Measurements from ENCODE around the gene RGP1. TPM values are rescaled to one million over a fixed set of nuclear protein-coding genes. Genes with fewer than 3 reads are reported as not detected.
A peak's percentile ranks its signal among the peaks of the same experiment; 100 is the strongest.

Gene RGP1
- polyA plus RNA-seq, 1 of the 3 experiments (the other 2 are of a cell fraction) = 16.1 TPM

DNA sequence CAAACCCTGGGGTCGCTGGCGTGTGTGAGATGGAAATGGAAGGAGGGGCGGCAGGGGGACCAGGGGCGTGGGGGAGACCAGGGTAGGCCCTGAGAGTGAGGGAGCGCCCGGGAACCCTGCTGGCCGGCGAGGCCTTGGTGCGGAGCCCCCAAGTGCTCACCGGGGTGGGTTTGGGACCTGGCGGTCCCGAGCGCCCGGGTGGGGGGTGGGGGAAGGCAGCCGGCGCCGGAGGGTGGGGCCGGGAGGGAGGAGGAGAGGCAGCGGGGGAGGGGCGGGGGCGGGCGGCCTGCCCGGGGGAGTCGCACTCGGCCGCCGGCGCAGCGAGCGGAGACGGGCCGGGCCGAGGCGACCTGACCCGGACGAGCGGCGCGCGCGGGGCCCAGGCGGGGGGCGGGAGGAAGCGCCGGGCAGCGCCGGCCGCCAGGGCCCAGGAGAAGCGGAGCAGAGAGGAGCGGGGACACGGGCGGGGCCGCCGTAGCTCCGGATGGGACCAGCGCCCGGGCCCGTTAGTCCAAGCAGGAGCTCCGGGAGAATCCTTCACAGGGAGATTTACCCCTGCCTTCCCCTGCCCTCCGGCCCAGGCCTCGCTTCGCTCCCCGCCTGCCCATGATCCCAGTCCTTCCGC is 42.3 kb downstream of the RGP1 start, which contains the start of gene NPR2:
NPR2 (plus strand) TSS at position 295 of the 625 bp plus-strand sequence. CDS start 818 bp downstream, outside the sequence.
- DNase-seq = peak; percentile 71
- POLR2A ChIA-PET = interaction anchor here (1.0 kb wide), 1 partner anchor 21 kb away, joined by 5 read pairs; the partner anchor contains the start of gene SPAG8
- Histone ChIP-seq H3K27me3 (ENCODE audit: insufficient read depth) (no peaks in the 10 kb centered on the region), H3F3A (replicated peaks; ENCODE audit: insufficient read depth) (peaks cover 4% of the 10 kb centered on the region), H3K9me2 (no peaks in the 10 kb centered on the region), H4K20me1 (ENCODE audit: insufficient read depth) (no peaks in the 10 kb centered on the region), H3K36me3 (replicated peaks in 1 of 2; ENCODE audit: control insufficient read depth in 1 of 2, insufficient read depth in 2 of 2, low read length in 1 of 2) (peaks cover 0 to 3% of the 10 kb centered on the region in 2 experiments), H3K79me2 (ENCODE audit: insufficient read depth) (no peaks in the 10 kb centered on the region), H3K9me3 (no peaks in the 10 kb centered on the region), H3K4me1 (ENCODE audit: control insufficient read depth in 1 of 2, insufficient read depth in 2 of 2, low read depth in 1 of 2, low read length in 1 of 2) (peaks cover 0 to 12% of the 10 kb centered on the region in 2 experiments; a peak in 1 of 4 replicates), H3K27ac (ENCODE audit: low read depth in 2 of 2, low read length in 1 of 2) (no peak within 1 kb of the TSS), H2AFZ (ENCODE audit: low read depth) (peak within 1 kb of the TSS; percentile 66; the same call in 1 of the 2 replicates), H3K4me2 (0 out of 2 replicates have a peak within 1 kb of the TSS, but pooled peaks have one; percentile 19), H3K4me3 (ENCODE audit: low read depth in 2 of 2, low read length in 1 of 2) (no peak within 1 kb of the TSS), H3K9ac (no peak within 1 kb of the TSS)
- WGBS (ENCODE audit: low lambda C conversion rate) = 72% methylated on average over 58 of the region's 64 CpGs
- CTCF ChIA-PET = interaction anchor here (1.6 to 6.5 kb wide), 4 partner anchors 21 to 90 kb away, joined by 4 to 136 read pairs (median 6); partner anchors contain the start of genes CREB3, SPAG8 and TLN1
- TF ChIP-seq YY1 (IDR thresholded peaks at IDR 0.05; ENCODE audit: low read depth) (no peak), NRF1 (IDR thresholded peaks at IDR 0.05; ENCODE audit: low read depth, low read length) (no peak)

GRCh38 chr9:35792024-35792813 is 43.1 kb downstream of the RGP1 start:
- POLR2A ChIA-PET = interaction anchor here (1.0 kb wide), 1 partner anchor 20 kb away, joined by 5 read pairs; the partner anchor contains the start of gene SPAG8
- Histone ChIP-seq H3K27me3 (ENCODE audit: insufficient read depth) (no peaks in the 10 kb centered on the region), H3K36me3 (replicated peaks in 1 of 2; ENCODE audit: control insufficient read depth in 1 of 2, insufficient read depth in 2 of 2, low read length in 1 of 2) (peaks cover 0 to 3% of the 10 kb centered on the region in 2 experiments), H3K9me2 (no peaks in the 10 kb centered on the region), H3F3A (replicated peaks; ENCODE audit: insufficient read depth) (peaks cover 4% of the 10 kb centered on the region), H3K9me3 (no peaks in the 10 kb centered on the region), H3K4me3 (ENCODE audit: low read depth in 2 of 2, low read length in 1 of 2) (no peak overlapping the region), H3K4me2 (no peak overlapping the region), H3K4me1 (ENCODE audit: control insufficient read depth in 1 of 2, insufficient read depth in 2 of 2, low read depth in 1 of 2, low read length in 1 of 2) (peaks cover 0 to 12% of the 10 kb centered on the region in 2 experiments; a peak in 1 of 4 replicates), H3K79me2 (ENCODE audit: insufficient read depth) (no peaks in the 10 kb centered on the region), H3K9ac (no peak overlapping the region), H4K20me1 (ENCODE audit: insufficient read depth) (no peaks in the 10 kb centered on the region), H3K27ac (ENCODE audit: low read depth in 2 of 2, low read length in 1 of 2) (no peak overlapping the region; a peak in 1 of 4 replicates), H2AFZ (ENCODE audit: low read depth) (no peak overlapping the region)
- 91% methylated on average over 24 of the region's 34 CpGs for WGBS (ENCODE audit: low lambda C conversion rate)
- CTCF ChIA-PET = interaction anchor here (0.9 to 6.5 kb wide), 10 partner anchors 10 to 231 kb away, joined by 3 to 136 read pairs (median 4); partner anchors contain the start of genes ARHGEF39, CREB3, SPAG8 and TLN1
- DNase-seq = no peak
- TF ChIP-seq CHD2 (IDR thresholded peaks at IDR 0.05; ENCODE audit: low read length, partially characterized antibody) = no peak
- no peak for TF ChIP-seq ELF1 (IDR thresholded peaks at IDR 0.05)
- no peak for TF ChIP-seq JUND (IDR thresholded peaks at IDR 0.05)
- no peak for TF ChIP-seq FOXM1 (IDR thresholded peaks at IDR 0.05; ENCODE audit: low read depth)
- no peak for TF ChIP-seq USF1 (IDR thresholded peaks at IDR 0.05; ENCODE audit: borderline replicate concordance, low read depth)
- no peak for TF ChIP-seq REST (IDR thresholded peaks at IDR 0.05; ENCODE audit: low read depth, low read length)
- TF ChIP-seq FOXJ3 (CRISPR knock-in tag; IDR thresholded peaks at IDR 0.05) = no peak
- TF ChIP-seq EZH2phosphoT487 (IDR thresholded peaks at IDR 0.05; ENCODE audit: borderline replicate concordance, low read depth) = no peak
- TF ChIP-seq POLR2AphosphoS5 (IDR thresholded peaks at IDR 0.05; ENCODE audit: low read depth, low read length) = no peak
- TF ChIP-seq RAD21 (IDR thresholded peaks at IDR 0.05; ENCODE audit: low read length) = no peak
- TF ChIP-seq TEAD4 (IDR thresholded peaks at IDR 0.05; ENCODE audit: borderline replicate concordance, insufficient read depth) = no peak
- TF ChIP-seq RFX5 (IDR thresholded peaks at IDR 0.05; ENCODE audit: low read length) = no peak
- TF ChIP-seq GATA2 (CRISPR knock-in tag; IDR thresholded peaks at IDR 0.05) = no peak
- TF ChIP-seq MEF2A (IDR thresholded peaks at IDR 0.05; ENCODE audit: borderline replicate concordance, low read depth) = no peak
- no peak for TF ChIP-seq SIN3A (IDR thresholded peaks at IDR 0.05; ENCODE audit: borderline replicate concordance, low read depth, low read length)
- no peak for TF ChIP-seq FOSL2 (IDR thresholded peaks at IDR 0.05; ENCODE audit: borderline replicate concordance, low read depth)
- TF ChIP-seq NRF1 (IDR thresholded peaks at IDR 0.05; ENCODE audit: low read depth, low read length) = no peak
